ENCODE measurements around the gene NELFCD. TPM values are rescaled to one million over a fixed set of nuclear protein-coding genes. Genes with fewer than 3 reads are reported as not detected.
"Not testable (repeated sequence)": the region's sequence is repeated elsewhere in the genome, so short reads cannot be mapped to it uniquely, and the experiment has no call there.

NELFCD gene
- polyA plus RNA-seq, 3 donors from 2014 or later: 67.1 to 104 (median 71.7) TPM

DNA sequence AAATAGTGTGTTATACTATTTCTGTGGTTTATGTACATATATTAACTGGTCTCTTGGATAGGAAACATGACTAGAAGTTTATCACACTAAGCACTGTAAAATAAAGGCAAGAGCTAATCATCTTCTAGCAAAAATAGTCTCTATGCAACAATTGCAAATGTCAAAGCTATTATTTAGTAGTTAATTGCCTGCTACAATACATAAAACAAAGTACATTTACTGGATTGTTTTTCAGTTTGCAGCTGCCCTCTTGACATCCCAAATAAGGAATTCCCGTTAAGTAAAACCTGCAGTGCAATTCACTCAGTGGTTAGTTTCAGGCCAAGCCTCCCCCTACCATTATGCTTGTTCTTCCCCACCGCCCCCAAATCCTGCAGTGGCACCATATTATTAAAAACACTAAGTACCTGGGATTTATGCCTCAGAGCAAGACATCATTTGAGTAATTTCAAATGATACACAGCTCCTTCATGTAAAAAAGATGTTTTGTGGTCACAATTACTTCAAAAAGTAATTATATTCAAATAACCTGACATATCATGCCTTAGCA is 52.6 kb downstream of the NELFCD start:
- H3K27ac Mint-ChIP-seq: peak overlapping the region in 3 of 6 donors; percentile 8 to 72 (median 35)
- H3K36me3 Mint-ChIP-seq: peaks cover 14 to 45% (median 22%) of the 10 kb centered on the region in 3 donors
- H3K4me3 Mint-ChIP-seq: peak overlapping the region in 4 of 5 donors; percentile 8 to 65 (median 38)
- DNase-seq: no peak
- H3K4me1 Mint-ChIP-seq: peaks cover 39 to 44% of the 10 kb centered on the region in 2 donors
- peaks cover 6 to 7% (median 6%) of the 10 kb centered on the region in 3 donors for H3K27me3 Mint-ChIP-seq (ENCODE audit: low read depth in 3 of 3)
- no peaks in the 10 kb centered on the region for H3K9me3 Mint-ChIP-seq

DNA sequence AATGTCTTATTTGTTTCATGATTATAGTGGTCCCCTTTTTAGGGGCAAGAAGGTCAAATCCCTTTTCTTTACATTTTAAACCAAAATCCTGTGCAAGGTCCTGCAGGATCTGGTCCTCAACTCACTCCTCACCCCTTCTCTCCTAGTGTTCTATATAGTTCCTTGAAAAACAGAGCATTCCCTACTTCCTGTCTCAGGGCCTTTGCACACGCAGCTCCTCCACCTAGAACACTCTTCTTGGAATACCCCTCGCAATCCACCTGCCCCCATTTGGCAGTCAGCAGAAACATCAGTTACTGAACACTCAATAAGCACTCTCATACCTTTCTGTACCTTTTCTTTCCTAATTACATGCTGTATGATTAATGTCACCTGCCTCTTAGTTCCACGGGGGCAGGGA is 54.3 kb downstream of the NELFCD start:
- Mint-ChIP-seq H3K4me1 (peaks cover 34 to 44% of the 10 kb centered on the region in 2 donors), H3K27me3 (ENCODE audit: low read depth in 3 of 3) (peaks cover 6 to 7% (median 6%) of the 10 kb centered on the region in 3 donors), H3K27ac (peak overlapping the region in 2 of 6 donors; percentile 28 to 76), H3K36me3 (peaks cover 7 to 30% (median 19%) of the 10 kb centered on the region in 3 donors), H3K4me3 (peak overlapping the region in 1 of 5 donors; percentile 39), H3K9me3 (no peaks in the 10 kb centered on the region)
- no peak for DNase-seq

DNA sequence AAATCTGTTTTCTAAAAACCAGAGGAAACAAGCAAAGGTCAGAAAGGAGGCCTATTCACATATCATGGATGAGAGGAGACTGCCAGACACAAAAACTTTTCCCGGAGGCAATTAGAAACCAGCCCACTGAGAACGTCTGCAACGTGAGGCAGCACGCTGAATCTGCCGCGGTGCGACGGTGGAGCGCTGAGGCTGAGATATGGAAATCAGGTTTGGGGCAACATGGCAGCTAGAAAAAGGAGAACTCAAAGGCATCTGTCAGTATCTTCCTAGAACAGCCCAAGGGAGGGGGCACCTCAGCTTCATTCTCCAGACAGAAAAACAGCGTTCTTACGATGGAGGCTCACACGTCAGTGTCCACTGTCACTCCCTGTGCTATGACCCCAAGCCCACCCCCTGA is 56.3 kb downstream of the NELFCD start:
- peaks cover 7 to 26% (median 23%) of the 10 kb centered on the region in 3 donors for H3K36me3 Mint-ChIP-seq
- DNase-seq: no peak
- H3K4me1 Mint-ChIP-seq: peaks cover 32 to 43% of the 10 kb centered on the region in 2 donors
- peak overlapping the region in 1 of 6 donors; percentile 45 for H3K27ac Mint-ChIP-seq
- H3K4me3 Mint-ChIP-seq: no peak overlapping the region
- H3K9me3 Mint-ChIP-seq: no peaks in the 10 kb centered on the region
- H3K27me3 Mint-ChIP-seq (ENCODE audit: low read depth in 3 of 3): peaks cover 2 to 4% (median 4%) of the 10 kb centered on the region in 3 donors

DNA sequence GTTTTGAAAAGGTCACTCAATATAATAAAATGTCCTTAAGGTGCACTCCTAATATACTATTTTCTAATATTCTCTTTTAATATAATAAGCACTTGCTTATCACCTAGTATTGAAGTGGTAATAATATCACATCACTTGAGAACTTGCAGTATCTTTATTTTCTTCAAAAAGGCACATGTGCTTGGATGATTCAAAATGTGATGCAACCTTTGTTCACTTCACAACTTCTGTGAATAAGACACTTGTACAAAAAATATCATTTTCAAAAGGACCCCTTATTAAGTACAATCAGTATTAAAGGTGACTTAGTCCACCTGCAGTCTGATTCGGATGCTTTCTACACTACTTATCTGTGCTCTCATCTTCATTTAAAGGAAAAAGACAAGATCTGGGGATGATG is 58.2 kb downstream of the NELFCD start:
- Mint-ChIP-seq H3K9me3 (no peaks in the 10 kb centered on the region), H3K27ac (peak overlapping the region in 3 of 6 donors; percentile 30 to 40 (median 31)), H3K4me1 (peaks cover 38 to 48% of the 10 kb centered on the region in 2 donors), H3K36me3 (peaks cover 7 to 26% (median 23%) of the 10 kb centered on the region in 3 donors), H3K27me3 (ENCODE audit: low read depth in 3 of 3) (peaks cover 0 to 5% (median 4%) of the 10 kb centered on the region in 3 donors), H3K4me3 (no peak overlapping the region)
- no peak for DNase-seq

DNA sequence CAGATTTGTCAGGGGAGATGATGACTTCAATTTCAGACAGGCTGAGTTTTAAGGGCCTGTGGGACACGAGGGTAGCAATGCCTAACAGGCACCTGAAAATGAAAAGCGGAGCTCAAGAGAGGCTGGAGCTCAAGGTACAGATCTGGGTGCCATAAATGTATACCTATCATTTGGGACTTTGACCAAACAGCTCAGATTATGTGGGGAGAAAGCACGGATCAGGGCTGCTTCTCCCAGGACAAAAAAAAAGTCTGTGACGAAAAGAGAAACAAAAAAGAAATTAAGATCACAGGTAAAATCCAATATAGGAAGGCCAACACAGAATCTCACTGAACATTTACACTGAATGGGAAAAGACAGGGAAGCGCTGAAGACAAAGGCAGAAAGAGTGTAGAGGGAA is 59.6 kb downstream of the NELFCD start:
- no peak for DNase-seq
- Mint-ChIP-seq H3K4me3 (peak overlapping the region; percentile 72 to 91 (median 83)), H3K27me3 (ENCODE audit: low read depth in 3 of 3) (peaks cover 0 to 3% (median 3%) of the 10 kb centered on the region in 3 donors), H3K36me3 (peaks cover 3 to 18% (median 18%) of the 10 kb centered on the region in 3 donors), H3K27ac (peak overlapping the region; percentile 1 to 82 (median 62)), H3K4me1 (peaks cover 38 to 48% of the 10 kb centered on the region in 2 donors), H3K9me3 (no peaks in the 10 kb centered on the region)

DNA sequence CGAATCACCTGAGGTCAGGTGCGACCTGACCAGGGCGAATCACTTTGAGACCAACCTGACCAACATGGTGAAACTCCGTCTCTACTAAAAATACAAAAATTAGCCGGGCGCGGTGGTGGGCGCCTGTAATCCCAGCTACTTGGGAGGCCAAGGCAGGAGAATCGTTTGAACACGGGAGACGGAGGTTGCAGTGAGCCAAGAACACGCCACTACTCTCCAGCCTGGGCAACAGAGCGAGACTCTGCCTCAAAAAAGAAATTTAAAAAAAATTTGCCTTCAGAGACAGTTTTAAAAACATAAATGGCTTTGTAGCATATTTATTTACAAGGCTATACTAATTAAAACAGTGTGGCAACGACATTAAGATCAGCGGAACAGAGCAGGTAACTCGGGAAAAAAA is 60.4 kb downstream of the NELFCD start:
- Mint-ChIP-seq H3K36me3 (peaks cover 0 to 17% (median 13%) of the 10 kb centered on the region in 3 donors), H3K4me1 (peaks cover 38 to 48% of the 10 kb centered on the region in 2 donors), H3K27ac (peak overlapping the region in 5 of 6 donors; percentile 36 to 80 (median 42)), H3K4me3 (peak overlapping the region; percentile 72 to 91 (median 83))
- H3K9me3 Mint-ChIP-seq; DNase-seq; H3K27me3 Mint-ChIP-seq (ENCODE audit: low read depth in 3 of 3): not testable (repeated sequence)

DNA sequence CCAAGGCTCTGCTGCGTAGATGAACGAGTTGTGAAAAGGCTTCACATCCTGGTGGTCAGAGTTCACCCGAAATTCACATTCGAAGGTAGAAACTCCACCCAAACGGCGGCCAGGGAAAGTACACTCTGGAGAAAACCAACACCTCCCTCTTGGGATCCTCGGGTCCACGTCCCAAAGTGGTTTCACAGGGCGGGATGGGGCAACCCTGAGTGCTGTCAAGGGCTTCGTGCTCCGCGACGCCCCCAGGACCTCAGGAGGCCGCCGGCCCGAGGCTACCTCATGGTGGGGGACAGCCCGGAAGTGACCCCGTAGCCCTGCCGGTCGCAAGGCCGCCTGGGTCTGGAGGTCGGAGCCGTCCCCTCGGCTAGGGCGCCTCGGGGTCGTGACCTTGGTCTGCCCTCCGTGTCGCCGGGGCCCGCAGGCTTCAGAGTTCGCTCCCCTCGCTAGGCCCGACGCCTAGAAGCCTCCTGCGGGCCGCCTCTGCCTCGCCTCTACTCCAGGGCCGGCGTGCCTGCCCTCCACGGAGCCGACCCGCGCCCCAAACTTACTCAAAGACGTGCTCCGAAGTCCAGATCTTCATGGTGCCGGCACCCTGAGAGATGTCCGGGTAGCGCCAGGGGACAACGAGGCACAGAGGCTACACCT is 61.2 kb downstream of the NELFCD start, which contains the start of gene PRELID3B:
PRELID3B (minus strand) TSS at position 636 of the 645 bp plus-strand sequence; CDS start at position 580, 56 bp downstream.
- H3K27me3 Mint-ChIP-seq (ENCODE audit: low read depth in 3 of 3): peaks cover 0 to 3% (median 3%) of the 10 kb centered on the region in 3 donors
- DNase-seq: no peak
- H3K27ac Mint-ChIP-seq: peak within 1 kb of the TSS; percentile 80 to 95 (median 92)
- H3K4me3 Mint-ChIP-seq: peak within 1 kb of the TSS; percentile 85 to 94 (median 90)
- peaks cover 38 to 48% of the 10 kb centered on the region in 2 donors for H3K4me1 Mint-ChIP-seq
- no peaks in the 10 kb centered on the region for H3K9me3 Mint-ChIP-seq
- H3K36me3 Mint-ChIP-seq: peaks cover 0 to 9% (median 7%) of the 10 kb centered on the region in 3 donors

DNA sequence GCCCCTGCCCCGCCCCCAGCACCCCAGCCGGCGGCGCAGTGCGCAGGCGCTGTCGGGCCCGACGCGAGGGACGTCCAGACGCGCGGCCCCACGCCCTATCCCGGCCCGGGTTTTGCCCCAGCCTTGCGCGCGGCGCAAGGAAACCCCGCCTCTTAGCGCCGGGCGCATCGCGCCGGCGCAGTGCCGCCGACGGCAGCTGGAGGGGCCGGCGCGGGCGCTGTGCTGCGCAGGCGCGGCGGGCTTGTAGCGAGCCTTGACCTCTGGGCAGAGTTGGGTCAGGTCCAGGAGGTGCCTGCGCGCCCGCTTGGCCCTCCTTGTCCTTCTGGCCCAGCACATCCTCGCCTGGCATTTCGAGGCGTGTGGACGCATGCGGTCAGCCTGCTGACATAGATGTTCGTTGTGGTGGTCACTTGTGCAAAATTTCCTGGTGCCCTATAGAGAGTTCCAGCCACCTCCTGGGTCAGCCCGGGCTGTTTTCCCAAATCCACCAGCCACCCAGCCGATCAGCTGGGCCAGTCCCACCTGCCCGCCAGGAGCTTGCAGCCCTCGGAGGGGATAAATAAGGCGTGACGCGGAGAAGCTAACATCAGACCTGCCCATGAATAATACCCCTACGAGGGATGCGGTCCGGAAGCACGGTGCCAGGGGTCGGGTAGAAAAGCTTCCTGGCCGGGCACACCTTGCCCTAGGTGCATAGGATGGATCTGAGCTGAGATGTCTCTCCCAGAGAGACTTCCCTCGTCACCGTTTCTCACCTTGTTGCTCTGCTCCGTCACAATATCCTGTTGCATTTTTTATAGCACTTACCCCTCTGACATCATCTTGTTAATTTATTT is 62.0 kb downstream of the NELFCD start:
- Mint-ChIP-seq H3K4me1 (peaks cover 38 to 48% of the 10 kb centered on the region in 2 donors), H3K4me3 (peak overlapping the region; percentile 85 to 94 (median 90)), H3K27ac (peak overlapping the region; percentile 80 to 95 (median 89)), H3K9me3 (no peaks in the 10 kb centered on the region), H3K27me3 (ENCODE audit: low read depth in 3 of 3) (peaks cover 2 to 3% (median 3%) of the 10 kb centered on the region in 3 donors), H3K36me3 (peaks cover 0 to 9% (median 0%) of the 10 kb centered on the region in 3 donors)
- DNase-seq: peak; percentile 95 to 96 (median 96)

DNA sequence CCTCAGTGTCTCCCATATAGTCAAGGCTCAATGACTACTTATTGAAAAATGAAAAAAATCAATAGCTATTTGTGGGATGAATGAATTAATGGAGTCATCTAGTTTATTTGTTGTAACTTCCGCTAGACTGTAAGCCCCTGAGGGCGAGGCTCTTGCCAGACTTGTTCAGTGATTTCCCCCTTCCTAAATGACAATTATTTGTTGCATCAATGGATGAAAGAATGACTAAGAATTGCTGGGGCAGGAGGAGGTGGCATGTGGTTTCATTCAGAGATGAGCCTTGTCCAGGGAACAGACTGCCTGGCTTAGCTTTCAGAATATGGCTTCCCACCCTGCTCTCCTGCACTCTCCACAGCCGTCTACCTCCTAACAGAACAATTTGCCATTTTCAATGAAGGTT is 62.6 kb downstream of the NELFCD start:
- Mint-ChIP-seq H3K4me1 (peaks cover 38 to 46% of the 10 kb centered on the region in 2 donors), H3K36me3 (peaks cover 0 to 9% (median 0%) of the 10 kb centered on the region in 3 donors)

DNA sequence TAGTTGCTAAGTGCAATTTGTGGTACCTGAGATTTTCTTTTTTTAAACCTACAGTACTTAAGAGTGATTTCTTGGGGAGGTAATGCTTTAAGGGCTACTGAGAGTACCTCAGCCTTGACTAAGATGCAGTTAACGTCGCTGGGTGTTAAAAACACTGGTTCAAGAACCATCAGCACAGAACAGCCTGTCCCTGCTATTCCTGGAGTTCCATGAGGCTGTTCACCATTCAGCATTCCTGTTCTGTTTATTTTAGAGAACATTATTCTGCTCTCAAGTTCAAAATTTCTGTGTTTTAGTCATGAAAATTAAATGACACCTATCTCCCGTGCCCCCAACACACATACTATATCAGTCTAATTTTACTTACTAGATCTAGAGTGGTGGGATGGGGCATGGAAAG is 63.2 kb downstream of the NELFCD start:
- peak overlapping the region; percentile 12 to 94 (median 87) for H3K27ac Mint-ChIP-seq
- H3K4me3 Mint-ChIP-seq: no peak overlapping the region
- no peak for DNase-seq
- peaks cover 2 to 3% (median 3%) of the 10 kb centered on the region in 3 donors for H3K27me3 Mint-ChIP-seq (ENCODE audit: low read depth in 3 of 3)
- no peaks in the 10 kb centered on the region for H3K9me3 Mint-ChIP-seq
- H3K36me3 Mint-ChIP-seq: peaks cover 0 to 9% (median 0%) of the 10 kb centered on the region in 3 donors
- H3K4me1 Mint-ChIP-seq: peaks cover 34 to 40% of the 10 kb centered on the region in 2 donors

More for the DNA sequence above, 62.6 kb downstream of the NELFCD start:
- peak in 1 of 3 donors; percentile 9 for DNase-seq
- H3K4me3 Mint-ChIP-seq: peak overlapping the region; percentile 84 to 94 (median 90)
- H3K27ac Mint-ChIP-seq: peak overlapping the region; percentile 80 to 94 (median 87)
- peaks cover 2 to 3% (median 3%) of the 10 kb centered on the region in 3 donors for H3K27me3 Mint-ChIP-seq (ENCODE audit: low read depth in 3 of 3)
- no peaks in the 10 kb centered on the region for H3K9me3 Mint-ChIP-seq

Other genes starting within 250 kb of the NELFCD start
- not detected for gene GNAS-AS1, start 130.4 kb upstream of the NELFCD start, polyA plus RNA-seq
- gene GNAS, start 128.5 kb upstream of the NELFCD start, polyA plus RNA-seq: 100 to 1,000 TPM in 2 of 3 donors, 10 to 100 TPM in 1; 70.1 to 127 (median 107) TPM
- gene CTSZ, start 26.0 kb downstream of the NELFCD start, polyA plus RNA-seq: 10 to 100 TPM in 1 of 3 donors, 1 to 10 TPM in 2; 2.6 to 10.5 (median 5.8) TPM
- 10 to 100 TPM in 1 of 3 donors, 1 to 10 TPM in 2; 2.6 to 22.5 (median 4.3) TPM for gene TUBB1, start 38.2 kb downstream of the NELFCD start, polyA plus RNA-seq
- 100 to 1,000 TPM in 1 of 3 donors, 10 to 100 TPM in 2; 43.3 to 138 (median 91.7) TPM for gene ATP5F1E, start 51.1 kb downstream of the NELFCD start, polyA plus RNA-seq
- gene PRELID3B, start 61.5 kb downstream of the NELFCD start, polyA plus RNA-seq: 10 to 100 TPM; 31.5 to 43.3 (median 37.8) TPM
- gene ZNF831, start 182.6 kb downstream of the NELFCD start, polyA plus RNA-seq: 1 to 10 TPM in 2 of 3 donors, under 1 TPM in 1; 0.59 to 8.4 (median 2.0) TPM